ENCODE measurements around the gene VAV3. TPM values are rescaled to one million over a fixed set of nuclear protein-coding genes. Genes with fewer than 3 reads are reported as not detected.

Gene VAV3
- total and polyA plus RNA-seq, 3 donors from 2014 or later = 10.1 to 11.4 (median 11.3) TPM

GRCh38 chr1:107817935-107818334 lies 147.0 kb downstream of the VAV3 start:
- Histone ChIP-seq H3K27me3 (no peaks in the 10 kb centered on the region), H3K36me3 (ENCODE audit: low read depth, missing control alignments) (no peaks in the 10 kb centered on the region), H3K9me3 (no peaks in the 10 kb centered on the region), H3K4me3 (no peak overlapping the region), H3K4me1 (no peaks in the 10 kb centered on the region), H3K27ac (no peak overlapping the region)
- TF ChIP-seq POLR2A (IDR thresholded peaks at IDR 0.05) (no peak), CTCF (IDR thresholded peaks at IDR 0.05) (no peak)
- intact Hi-C loops (cut with DNase I; ENCODE audit: low total_unique reads) = no loop called here
- WGBS, 2 donors = 85 to 89% methylated on average over 2 of the region's 2 CpGs
- no peak for DNase-seq

- H3K27ac ChIP-seq = no peak overlapping the region
- H3K9me3 ChIP-seq = no peaks in the 10 kb centered on the region
- DNase-seq = no peak
- H3K4me3 ChIP-seq = no peak overlapping the region
- intact Hi-C loops (cut with DNase I; ENCODE audit: low total_unique reads) = no loop called here
- no peaks in the 10 kb centered on the region for H3K36me3 ChIP-seq (ENCODE audit: low read depth, missing control alignments)
- 93 to 96% methylated on average over 1 of the region's 1 CpG for WGBS, 2 donors
- TF ChIP-seq CTCF (IDR thresholded peaks at IDR 0.05) (no peak), POLR2A (IDR thresholded peaks at IDR 0.05) (no peak)
- no peaks in the 10 kb centered on the region for H3K27me3 ChIP-seq
- H3K4me1 ChIP-seq = no peaks in the 10 kb centered on the region
Observed at GRCh38 chr1:107817206-107817605, 147.8 kb downstream of the VAV3 start.

- Histone ChIP-seq H3K4me3 (no peak overlapping the region), H3K36me3 (ENCODE audit: low read depth, missing control alignments) (no peaks in the 10 kb centered on the region), H3K27me3 (no peaks in the 10 kb centered on the region), H3K4me1 (no peaks in the 10 kb centered on the region), H3K9me3 (no peaks in the 10 kb centered on the region), H3K27ac (no peak overlapping the region)
- TF ChIP-seq CTCF (IDR thresholded peaks at IDR 0.05) = no peak
- TF ChIP-seq POLR2A (IDR thresholded peaks at IDR 0.05) = no peak
- intact Hi-C loops (cut with DNase I; ENCODE audit: low total_unique reads) = no loop called here
- WGBS, 2 donors = 89 to 98% methylated on average over 2 of the region's 2 CpGs
- DNase-seq = no peak
Observed at GRCh38 chr1:107810291-107810951, 154.6 kb downstream of the VAV3 start.

GRCh38 chr1:107807855-107808254 lies 157.1 kb downstream of the VAV3 start:
- H3K27me3 ChIP-seq = no peaks in the 10 kb centered on the region
- H3K9me3 ChIP-seq = no peaks in the 10 kb centered on the region
- no peaks in the 10 kb centered on the region for H3K36me3 ChIP-seq (ENCODE audit: low read depth, missing control alignments)
- no peak overlapping the region for H3K27ac ChIP-seq
- H3K4me1 ChIP-seq = no peaks in the 10 kb centered on the region
- no peak for TF ChIP-seq POLR2A (IDR thresholded peaks at IDR 0.05)
- no peak for TF ChIP-seq CTCF (IDR thresholded peaks at IDR 0.05)
- no peak for DNase-seq
- 84 to 92% methylated on average over 3 of the region's 3 CpGs for WGBS, 2 donors
- no peak overlapping the region for H3K4me3 ChIP-seq
- intact Hi-C loops (cut with DNase I; ENCODE audit: low total_unique reads) = no loop called here

GRCh38 chr1:107807405-107807804 lies 157.6 kb downstream of the VAV3 start:
- no peak for TF ChIP-seq CTCF (IDR thresholded peaks at IDR 0.05)
- TF ChIP-seq POLR2A (IDR thresholded peaks at IDR 0.05) = no peak
- no peaks in the 10 kb centered on the region for H3K4me1 ChIP-seq
- H3K9me3 ChIP-seq = no peaks in the 10 kb centered on the region
- H3K36me3 ChIP-seq (ENCODE audit: low read depth, missing control alignments) = no peaks in the 10 kb centered on the region
- DNase-seq = no peak
- 83 to 85% methylated on average over 1 of the region's 1 CpG for WGBS, 2 donors
- H3K27ac ChIP-seq = no peak overlapping the region
- intact Hi-C loops (cut with DNase I; ENCODE audit: low total_unique reads) = no loop called here
- no peaks in the 10 kb centered on the region for H3K27me3 ChIP-seq
- H3K4me3 ChIP-seq = no peak overlapping the region
